DMS114 treated with DMSO at 0.1 percent for 48 hours (cell line): ENCODE data around the gene KLF13.

ENCODE experiments used
- DNase-seq: peaks from one replicate; lab custom pipeline; 2025; ENCODE audit not compliant: unreplicated experiment; lab: John Stamatoyannopoulos, UW

KLF13 gene

GRCh38 chr15:31331389-31331788 lies 4.8 kb downstream of the KLF13 start:
- no peak for DNase-seq

GRCh38 chr15:31332020-31332680 lies 5.5 kb downstream of the KLF13 start:
- DNase-seq: no peak

GRCh38 chr15:31332681-31333071 lies 6.0 kb downstream of the KLF13 start:
- no peak for DNase-seq

GRCh38 chr15:31333119-31333518 lies 6.5 kb downstream of the KLF13 start:
- DNase-seq: no peak

GRCh38 chr15:31333820-31334219 lies 7.2 kb downstream of the KLF13 start:
- no peak for DNase-seq

GRCh38 chr15:31335989-31336592 lies 9.5 kb downstream of the KLF13 start:
- DNase-seq: no peak

- DNase-seq: no peak
Observed at GRCh38 chr15:31336593-31337295, 10.1 kb downstream of the KLF13 start.

GRCh38 chr15:31337352-31338031 lies 10.9 kb downstream of the KLF13 start:
- DNase-seq: no peak

- no peak for DNase-seq
Observed at GRCh38 chr15:31338318-31338878, 11.8 kb downstream of the KLF13 start.

- no peak for DNase-seq
Observed at GRCh38 chr15:31338879-31339557, 12.4 kb downstream of the KLF13 start.

- no peak for DNase-seq
Observed at GRCh38 chr15:31339558-31339895, 12.9 kb downstream of the KLF13 start.

- DNase-seq: no peak
Observed at GRCh38 chr15:31340047-31340446, 13.4 kb downstream of the KLF13 start.

GRCh38 chr15:31340592-31340991 lies 14.0 kb downstream of the KLF13 start:
- no peak for DNase-seq

- DNase-seq: no peak
Observed at GRCh38 chr15:31341071-31341470, 14.4 kb downstream of the KLF13 start.

GRCh38 chr15:31341496-31342195 lies 15.0 kb downstream of the KLF13 start:
- DNase-seq: no peak

GRCh38 chr15:31342381-31342780 lies 15.7 kb downstream of the KLF13 start:
- no peak for DNase-seq

GRCh38 chr15:31342781-31343626 lies 16.4 kb downstream of the KLF13 start:
- DNase-seq: no peak

- no peak for DNase-seq
Observed at GRCh38 chr15:31343831-31344230, 17.2 kb downstream of the KLF13 start.

GRCh38 chr15:31344266-31344665 lies 17.6 kb downstream of the KLF13 start:
- no peak for DNase-seq
